ENCODE measurements around the gene PLA2R1.

The PLA2R1 gene

GRCh38 chr2:159895258-159896065, 167.0 kb downstream of the PLA2R1 start:
- no peak for DNase-seq (ENCODE audit: low read depth)

GRCh38 chr2:159894145-159894838, 168.1 kb downstream of the PLA2R1 start:
- DNase-seq (ENCODE audit: low read depth): no peak

GRCh38 chr2:159892990-159893810, 169.2 kb downstream of the PLA2R1 start:
- no peak for DNase-seq (ENCODE audit: low read depth)

GRCh38 chr2:159891917-159892730, 170.3 kb downstream of the PLA2R1 start:
- no peak for DNase-seq (ENCODE audit: low read depth)

GRCh38 chr2:159891267-159891588, 171.2 kb downstream of the PLA2R1 start:
- no peak for DNase-seq (ENCODE audit: low read depth)

GRCh38 chr2:159890551-159891266, 171.7 kb downstream of the PLA2R1 start:
- DNase-seq (ENCODE audit: low read depth): no peak

GRCh38 chr2:159882130-159882745, 180.2 kb downstream of the PLA2R1 start:
- no peak for DNase-seq (ENCODE audit: low read depth)
